C4-2B (cell line): ENCODE measurements around the gene WBP4.
"Not testable (repeated sequence)": the region's sequence is repeated elsewhere in the genome, so short reads cannot be mapped to it uniquely, and the experiment has no call there.

Experiments used
- H3K27ac ChIP-seq: fragments of 450-650 bp; 2 replicates; pipeline ENCODE4 v1.5.1; 2017
- ZFX ChIP-seq: fragments of 450-650 bp; IDR thresholded peaks from 2 replicates; pipeline ENCODE4 v1.6.1; 2017
- TF ChIP-seq, protein P1 (sequence below): fragments of 450-650 bp; conservative IDR thresholded peaks from 2 replicates; pipeline ENCODE4 v1.5.1; 2017; ENCODE audit warnings: mild to moderate bottlenecking

Gene WBP4

DNA sequence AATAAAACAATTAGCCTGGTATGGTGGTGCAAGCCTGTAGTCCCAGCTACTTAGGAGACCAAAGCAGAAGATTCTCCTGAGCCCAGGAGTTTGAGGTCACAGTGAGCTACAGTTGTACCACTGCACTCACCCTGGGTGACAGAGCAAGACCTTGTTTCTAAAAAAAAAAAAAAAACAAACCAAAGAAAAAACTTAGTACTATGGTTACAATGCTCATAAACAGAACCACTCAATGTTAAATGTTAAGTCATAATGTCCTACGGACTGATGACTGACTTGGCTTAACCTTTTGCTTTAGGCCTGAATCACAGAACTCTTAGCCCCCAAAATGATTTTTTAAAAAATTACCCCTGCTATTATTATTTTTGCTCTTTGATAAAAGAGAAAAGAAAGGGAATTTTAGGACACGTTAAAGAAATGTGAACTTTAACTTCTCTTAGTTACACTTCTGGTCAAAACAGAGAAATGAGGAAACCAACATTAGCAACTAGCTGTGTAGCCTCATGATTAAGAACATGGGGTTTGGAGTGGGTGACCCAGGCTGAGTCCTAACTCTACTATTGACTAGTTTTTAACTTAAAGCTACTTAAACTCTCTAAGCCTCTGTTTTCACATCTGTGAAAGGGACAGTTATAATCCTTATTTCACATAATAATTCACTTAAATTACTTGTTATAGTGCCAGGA lies 28.5 kb upstream of the WBP4 start:
- H3K27ac ChIP-seq: no peak overlapping the region
- TF ChIP-seq, protein P1, sequence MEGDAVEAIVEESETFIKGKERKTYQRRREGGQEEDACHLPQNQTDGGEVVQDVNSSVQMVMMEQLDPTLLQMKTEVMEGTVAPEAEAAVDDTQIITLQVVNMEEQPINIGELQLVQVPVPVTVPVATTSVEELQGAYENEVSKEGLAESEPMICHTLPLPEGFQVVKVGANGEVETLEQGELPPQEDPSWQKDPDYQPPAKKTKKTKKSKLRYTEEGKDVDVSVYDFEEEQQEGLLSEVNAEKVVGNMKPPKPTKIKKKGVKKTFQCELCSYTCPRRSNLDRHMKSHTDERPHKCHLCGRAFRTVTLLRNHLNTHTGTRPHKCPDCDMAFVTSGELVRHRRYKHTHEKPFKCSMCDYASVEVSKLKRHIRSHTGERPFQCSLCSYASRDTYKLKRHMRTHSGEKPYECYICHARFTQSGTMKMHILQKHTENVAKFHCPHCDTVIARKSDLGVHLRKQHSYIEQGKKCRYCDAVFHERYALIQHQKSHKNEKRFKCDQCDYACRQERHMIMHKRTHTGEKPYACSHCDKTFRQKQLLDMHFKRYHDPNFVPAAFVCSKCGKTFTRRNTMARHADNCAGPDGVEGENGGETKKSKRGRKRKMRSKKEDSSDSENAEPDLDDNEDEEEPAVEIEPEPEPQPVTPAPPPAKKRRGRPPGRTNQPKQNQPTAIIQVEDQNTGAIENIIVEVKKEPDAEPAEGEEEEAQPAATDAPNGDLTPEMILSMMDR: no peak
- TF ChIP-seq ZFX: no peak

DNA sequence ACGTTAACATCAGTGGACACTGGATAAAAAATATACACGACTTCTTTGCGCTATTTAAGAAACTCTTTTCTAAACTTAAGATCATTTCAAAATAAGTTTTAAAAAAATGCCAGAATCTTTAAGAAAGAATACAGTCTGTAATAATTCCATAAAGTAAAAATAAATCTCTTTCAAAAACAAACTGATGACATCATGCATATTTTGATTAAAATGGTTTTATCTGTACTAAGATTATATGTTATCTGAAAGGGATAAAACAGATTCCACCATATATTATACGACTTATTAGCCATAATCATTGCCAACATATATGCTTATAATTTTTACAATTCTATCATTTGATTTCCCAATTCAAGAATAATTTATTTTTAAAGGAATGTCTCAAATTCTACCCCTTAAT lies 26.9 kb upstream of the WBP4 start:
- TF ChIP-seq, protein P1: no peak
- TF ChIP-seq ZFX: no peak
- H3K27ac ChIP-seq: no peak overlapping the region

DNA sequence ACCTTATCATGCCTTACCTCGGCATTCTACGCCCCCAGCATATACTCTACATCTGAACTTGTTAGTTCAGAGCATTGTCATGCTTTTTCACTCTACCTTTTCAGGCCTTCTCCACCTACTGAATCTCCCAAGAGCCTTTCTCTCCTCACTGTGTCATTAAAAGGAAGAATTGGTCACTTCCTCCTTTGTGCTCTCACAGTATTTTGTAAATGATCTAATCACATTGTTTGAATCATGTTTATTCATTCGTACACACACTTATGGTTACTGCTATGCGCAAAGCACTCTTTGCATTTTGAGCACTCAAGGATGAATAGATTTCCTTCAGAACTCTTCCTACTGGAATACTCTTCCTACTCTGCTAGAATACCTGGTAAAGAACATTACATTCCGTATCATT lies 26.4 kb upstream of the WBP4 start:
- TF ChIP-seq, protein P1: no peak
- H3K27ac ChIP-seq: no peak overlapping the region

DNA sequence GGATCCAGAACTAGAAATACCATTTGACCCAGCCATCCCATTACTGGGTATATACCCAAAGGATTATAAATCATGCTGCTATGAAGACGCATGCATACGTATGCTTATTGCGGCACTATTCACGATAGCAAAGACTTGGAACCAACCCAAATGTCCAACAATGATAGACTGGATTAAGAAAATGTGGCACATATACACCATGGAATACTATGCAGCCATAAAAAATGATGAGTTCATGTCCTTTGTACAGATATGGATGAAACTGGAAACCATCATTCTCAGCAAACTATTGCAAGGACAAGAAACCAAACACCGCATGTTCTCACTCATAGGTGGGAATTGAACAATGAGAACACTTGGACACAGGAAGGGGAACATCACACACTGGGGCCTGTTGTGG lies 24.8 kb upstream of the WBP4 start:
- not testable (repeated sequence) for H3K27ac ChIP-seq

DNA sequence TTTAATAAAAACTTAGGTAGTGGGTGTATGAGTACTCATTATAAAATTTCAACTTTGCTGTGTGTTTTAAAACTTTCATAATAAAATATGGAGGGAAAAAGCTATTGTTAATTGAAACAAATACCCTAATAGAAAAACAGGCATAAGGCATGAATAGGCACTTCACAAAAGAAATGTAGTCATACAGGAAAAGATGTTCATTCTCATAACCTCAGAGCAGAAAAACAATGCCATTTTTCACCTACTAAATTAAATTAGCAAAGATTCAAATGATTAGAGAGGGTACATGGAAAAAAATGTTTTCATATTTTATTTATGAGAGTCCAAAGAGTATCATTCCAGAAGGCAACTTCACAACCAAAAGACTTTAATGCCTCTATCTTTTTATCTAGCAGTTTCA lies 21.6 kb upstream of the WBP4 start:
- no peak for TF ChIP-seq ZFX
- TF ChIP-seq, protein P1: no peak
- H3K27ac ChIP-seq: no peak overlapping the region

DNA sequence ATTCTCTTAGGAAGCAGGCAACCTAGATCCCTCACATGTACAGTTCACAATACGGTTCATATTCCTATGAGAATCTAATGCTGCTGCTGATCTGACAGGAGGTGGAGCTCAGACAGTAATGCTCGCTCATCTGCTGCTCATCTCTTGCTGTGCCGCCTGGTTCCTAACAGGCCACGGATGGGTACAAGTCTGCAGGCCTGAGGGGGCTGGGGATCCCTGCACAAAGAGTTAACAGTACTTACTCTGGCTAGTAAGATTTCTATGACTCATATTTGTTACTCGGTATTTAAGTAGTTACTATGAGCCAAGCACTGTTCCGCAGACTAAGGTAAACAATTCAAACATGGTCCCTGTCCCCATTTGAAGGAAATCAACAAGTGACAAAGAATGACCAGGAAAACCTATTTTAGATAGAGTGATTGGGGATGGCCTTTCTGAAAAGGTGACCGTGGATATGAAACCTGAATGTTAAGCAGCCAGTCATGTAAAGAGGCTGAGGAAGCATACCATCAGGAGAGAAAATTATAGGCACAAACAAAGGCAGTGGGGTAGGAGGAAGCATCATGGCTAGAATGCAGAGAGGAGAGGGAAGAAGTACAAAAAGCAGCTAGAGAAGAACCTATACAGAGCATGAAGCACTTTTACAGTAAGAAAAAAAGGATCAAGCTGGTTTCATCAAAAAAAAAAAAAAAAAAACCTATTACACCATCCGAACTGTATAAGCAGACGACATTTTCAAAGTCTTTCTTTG lies 20.6 kb upstream of the WBP4 start:
- H3K27ac ChIP-seq: no peak overlapping the region
- no peak for TF ChIP-seq ZFX
- TF ChIP-seq, protein P1: no peak

DNA sequence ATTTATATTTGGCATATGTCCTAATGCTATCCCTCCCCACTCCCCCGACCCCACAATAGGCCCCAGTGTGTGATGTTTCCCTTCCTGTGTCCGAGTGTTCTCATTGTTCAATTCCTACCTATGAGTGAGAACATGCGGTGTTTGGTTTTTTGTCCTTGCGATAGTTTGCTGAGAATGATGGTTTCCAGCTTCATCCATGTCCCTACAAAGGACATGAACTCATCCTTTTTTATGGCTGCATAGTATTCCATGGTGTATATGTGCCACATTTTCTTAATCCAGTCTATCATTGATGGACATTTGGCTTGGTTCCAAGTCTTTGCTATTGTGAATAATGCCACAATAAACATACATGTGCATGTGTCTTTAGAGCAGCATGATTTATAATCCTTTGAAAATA lies 18.9 kb upstream of the WBP4 start:
- H3K27ac ChIP-seq: not testable (repeated sequence)

DNA sequence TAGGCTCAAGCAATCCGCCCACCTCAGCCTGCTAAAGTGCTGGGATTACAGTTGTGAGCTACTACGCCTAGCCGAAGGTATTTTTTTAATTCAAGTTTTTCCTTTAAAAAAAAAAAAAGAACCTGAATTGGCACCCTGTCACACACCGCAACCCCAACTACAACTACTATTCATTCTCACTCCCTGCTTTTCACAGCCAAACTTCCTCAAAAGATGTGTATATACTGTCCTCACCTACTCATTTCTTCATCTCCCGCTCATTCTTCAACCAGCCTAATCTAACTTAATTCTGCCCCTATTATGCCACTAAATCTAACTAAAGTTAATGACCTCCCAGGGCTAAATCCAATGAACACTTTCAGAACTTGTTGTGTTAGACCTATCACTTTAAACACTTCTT lies 12.7 kb upstream of the WBP4 start:
- TF ChIP-seq, protein P1: no peak
- no peak for TF ChIP-seq ZFX
- no peak overlapping the region for H3K27ac ChIP-seq
